ENCODE results near the gene LAGE3.
A peak's percentile ranks its signal among the peaks of the same experiment; 100 is the strongest.

- TF ChIP-seq CTCF (IDR thresholded peaks at IDR 0.05 in 4 of 5, conservative IDR thresholded peaks at IDR 0.05 in 1 of 5): peak in 1 of 5 experiments; percentile 10
- no peak for TF ChIP-seq POLR2A (IDR thresholded peaks at IDR 0.05)
Measured at GRCh38 chrX:154516656-154517100, 37.6 kb upstream of the LAGE3 start.
